NB4 (cell line): ENCODE results near the gene MVD.

Experiments used
- CTCF ChIP-seq: IDR thresholded peaks from one replicate; pipeline ENCODE4 v1.5.1; 2012; ENCODE audit warnings: low read depth, low read length
- MAX ChIP-seq: IDR thresholded peaks from 2 replicates; pipeline ENCODE4 v1.6.1; 2011; ENCODE audit warnings: low read depth, low read length
- MYC ChIP-seq: IDR thresholded peaks from 2 replicates; pipeline ENCODE4 v1.6.1; 2011; ENCODE audit warnings: low read depth, low read length
- POLR2A ChIP-seq: IDR thresholded peaks from 2 replicates; pipeline ENCODE4 v1.6.1; 2011; ENCODE audit warnings: mild to moderate bottlenecking; ENCODE audit not compliant: insufficient read length; ENCODE audit errors: extremely low read depth

- TF ChIP-seq MAX (no peak), CTCF (no peak), POLR2A (no peak), MYC (no peak)
These were observed 49.6 kb downstream of the MVD start for GRCh38 chr16:88613293-88613692.
